Activated CD4-positive, alpha-beta T cell treated with anti-CD3 and anti-CD28 coated beads, Interleukin-2, Interleukin-6, amounts not matched to agents 100 ng/mL and 50 ng/mL, durations not matched to agents 16 hours and 8 hours (primary cell): Measurements from ENCODE around the gene TMEM18.

Experiments used
- DNase-seq: peaks from one replicate; pipeline ENCODE4 v3.0.0-alpha.2; 2020

TMEM18 gene

GRCh38 chr2:633371-633770, 43.8 kb downstream of the TMEM18 start:
- no peak for DNase-seq

GRCh38 chr2:632471-632870, 44.7 kb downstream of the TMEM18 start:
- DNase-seq, result no peak

- no peak for DNase-seq
These were observed 45.5 kb downstream of the TMEM18 start for GRCh38 chr2:631741-632140.

GRCh38 chr2:630451-631320, 46.5 kb downstream of the TMEM18 start:
- no peak for DNase-seq

- no peak for DNase-seq
These were observed 47.2 kb downstream of the TMEM18 start for GRCh38 chr2:629961-630360.

GRCh38 chr2:628651-629050, 48.6 kb downstream of the TMEM18 start:
- no peak for DNase-seq

- no peak for DNase-seq
These were observed 49.2 kb downstream of the TMEM18 start for GRCh38 chr2:627926-628560.

- no peak for DNase-seq
These were observed 49.9 kb downstream of the TMEM18 start for GRCh38 chr2:627340-627709.

GRCh38 chr2:626491-627339, 50.5 kb downstream of the TMEM18 start:
- DNase-seq, result no peak

- no peak for DNase-seq
These were observed 51.5 kb downstream of the TMEM18 start for GRCh38 chr2:625415-626333.

GRCh38 chr2:624551-625347, 52.5 kb downstream of the TMEM18 start:
- DNase-seq, result no peak

- DNase-seq, result no peak
These were observed 53.1 kb downstream of the TMEM18 start for GRCh38 chr2:624096-624495.

GRCh38 chr2:623130-623922, 53.9 kb downstream of the TMEM18 start:
- no peak for DNase-seq

GRCh38 chr2:622357-622756, 54.8 kb downstream of the TMEM18 start:
- DNase-seq, result no peak

GRCh38 chr2:621303-622099, 55.7 kb downstream of the TMEM18 start:
- no peak for DNase-seq

GRCh38 chr2:620471-621302, 56.5 kb downstream of the TMEM18 start:
- DNase-seq, result no peak

GRCh38 chr2:620004-620403, 57.2 kb downstream of the TMEM18 start:
- DNase-seq, result no peak

GRCh38 chr2:618422-618990, 58.7 kb downstream of the TMEM18 start:
- no peak for DNase-seq

- no peak for DNase-seq
These were observed 59.2 kb downstream of the TMEM18 start for GRCh38 chr2:618005-618404.
